ENCODE data around the gene PIK3CD. TPM values are rescaled to one million over a fixed set of nuclear protein-coding genes. Genes with fewer than 3 reads are reported as not detected.

PIK3CD gene
- total and polyA plus RNA-seq, 2 of the 8 experiments (the other 6 are each of a cell fraction or from before 2014, with no cell fraction given), result 20.6 to 24.1 TPM

DNA sequence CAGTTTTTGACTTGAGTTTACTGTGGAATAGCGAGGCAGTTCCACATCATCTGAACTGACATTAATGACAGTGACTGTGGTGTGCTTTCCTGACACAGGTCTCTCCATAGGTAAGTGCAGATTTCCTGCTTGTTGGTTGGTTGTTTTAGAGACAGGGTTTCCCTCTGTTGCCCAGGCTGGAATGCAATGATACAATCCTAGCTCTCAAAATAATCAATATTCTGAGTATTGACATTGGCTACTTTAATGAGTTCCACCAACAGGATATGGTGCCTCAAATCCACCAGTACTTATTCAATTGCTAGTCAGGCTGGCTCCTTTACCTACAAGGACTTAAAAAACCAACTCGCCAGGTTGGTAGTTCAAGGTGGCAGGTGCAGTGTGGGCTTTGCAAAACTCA is 108.4 kb downstream of the PIK3CD start (continued):
- TF ChIP-seq BCL11A (IDR thresholded peaks at IDR 0.05; ENCODE audit: low read depth in 2 of 2, low read length in 2 of 2) (no peak), TCF12 (IDR thresholded peaks at IDR 0.05; ENCODE audit: low read depth, low read length) (no peak), BACH1 (IDR thresholded peaks at IDR 0.05; ENCODE audit: low read length) (no peak)

Data from H1 (cell line).